Heart right ventricle (tissue), 16 donors: ENCODE measurements around the gene PKP1. TPM values are rescaled to one million over a fixed set of nuclear protein-coding genes. Genes with fewer than 3 reads are reported as not detected.

Experiments used
- ATAC-seq, 8 donors: fragments of 200-7000 bp; cut with Tn5 transposase; one replicate each; pipeline ENCODE4 v1.9.1; 2020; ENCODE audit warnings: mild to moderate bottlenecking in 8 of 8, moderate library complexity in 8 of 8, moderate number of reproducible peaks in 1 of 8
- DNase-seq, 2 donors: peaks; one replicate each; pipeline ENCODE4 v3.0.0-alpha.2; 2020
- H3K27ac ChIP-seq, 10 donors: fragments of 200-600 bp; sonication (generic) in 2 of 10; one replicate each; pipeline versions ENCODE4 v1.5.0 to v1.8.0; 2020 to 2022; ENCODE audit warnings: mild to moderate bottlenecking in 3 of 10
- H3K27me3 ChIP-seq, 7 donors: fragments of 200-600 bp; one replicate each; pipeline ENCODE4 v1.8.0; 2021 to 2022; ENCODE audit warnings: mild to moderate bottlenecking in 2 of 7
- H3K36me3 ChIP-seq, 9 donors: fragments of 200-600 bp; sonication (generic) in 1 of 9; one replicate each; pipeline versions ENCODE4 v1.5.0 to v1.8.0; 2020 to 2022; ENCODE audit warnings: mild to moderate bottlenecking in 2 of 9
- H3K4me1 ChIP-seq, 9 donors: fragments of 200-600 bp; sonication (generic) in 1 of 9; one replicate each; pipeline versions ENCODE4 v1.5.0 to v1.8.0; 2020 to 2022; ENCODE audit warnings: mild to moderate bottlenecking in 4 of 9
- H3K4me3 ChIP-seq, 10 donors: fragments of 200-600 bp; sonication (generic) in 2 of 10; one replicate each; pipeline versions ENCODE4 v1.5.0 to v1.8.0; 2020 to 2022; ENCODE audit warnings: mild to moderate bottlenecking in 7 of 10, moderate library complexity in 2 of 10
- H3K9me3 ChIP-seq, 11 donors: fragments of 200-600 bp in 10 of 11; sonication (generic) in 2 of 11; one replicate each; pipeline versions ENCODE4 v1.5.0 to v1.8.0; 2013 to 2022; ENCODE audit warnings: mild to moderate bottlenecking in 2 of 11, control low read depth in 1 of 11, moderate library complexity in 1 of 11
- CTCF ChIP-seq, 9 donors: fragments of 200-600 bp; sonication (generic) in 2 of 9; IDR thresholded peaks; one replicate each; pipeline versions ENCODE4 v1.5.0 to v1.8.0; 2021 to 2022; ENCODE audit warnings: antibody characterized with exemption in 9 of 9, mild to moderate bottlenecking in 5 of 9, moderate library complexity in 1 of 9
- WGBS, 2 donors: extraction: QIAGEN DNeasy Blood & Tissue Kit; methylation state at CpG; one replicate each; pipeline ENCODE4 v1.1.7; 2013; ENCODE audit warnings: inconsistent platforms in 1 of 2; 5-methylcytosine and 5-hydroxymethylcytosine counted together
- intact Hi-C, 10 donors: fragments of 100-400 bp; cut with DNase I; formaldehyde crosslinking; loops; one replicate each; pipeline versions ENCODE4 v1.11.1 to v1.14.2; 2022
- polyA plus RNA-seq, 2 donors: library from polyadenylated mRNA; stranded (reverse); fragments of 200-250 nt; gene quantifications; one replicate each; pipeline ENCODE4 v1.2.3, GENCODE V29; 2013
- total RNA-seq, 10 donors: library from RNA; stranded (reverse); fragmentation: NEBNext Ultra II Directional in 3 of 10; extraction: Animal tissue kit (Norgen Biotek cat#: 25700) in 3 of 10; gene quantifications; one replicate each; pipeline versions ENCODE4 v1.2.1 to v1.2.4, GENCODE V29; 2021 to 2023
- donor health status: Arrhythmogenic right ventricular cardiomyopathy.
- donor health status: ischemic (EF 13 %, LVEDD 7.1; RV severe dilation, severe dysfunction).
- donor health status: healthy with polysubstance abuse.
- donor health status: DM: no; HTN: yes; CAD: no.
- donor health status: DM: no; HTN: no; CAD: no.
- donor health status: ischemic (EF 25% LVEDD 6.9; RV normal size, moderate dysfunction).
- donor health status: ischemic (EF 25% LVEDD 5.7; RV mildly dilated, moderate dysfunction).
- donor health status: healthy.
- donor health status: DM: yes; HTN: yes; CAD: no.
- donor health status: Ischemic cardiomyopathy.
- donor health status: ischemic (EF 35%, LVEDD 5.7; RV mildly dilated, moderate dysfunction).
- donor health status: nonischemic (EF 11% LVEDD 7.7; RV severe dilation, severe dysfunction).
- donor health status: DM: yes; HTN: yes; CAD: no.
- donor health status: PGD.
- donor health status: ischemic (EF 29% LVEDD 5.4; RV normal size, mild dysfunction).
- donor health status: nonischemic (EF 23%, LVEDD 6.1; RV moderate dilation, normal function).

Gene PKP1
- total and polyA plus RNA-seq, 12 donors, result 0.05 to 1.2 (median 0.33) TPM

DNA sequence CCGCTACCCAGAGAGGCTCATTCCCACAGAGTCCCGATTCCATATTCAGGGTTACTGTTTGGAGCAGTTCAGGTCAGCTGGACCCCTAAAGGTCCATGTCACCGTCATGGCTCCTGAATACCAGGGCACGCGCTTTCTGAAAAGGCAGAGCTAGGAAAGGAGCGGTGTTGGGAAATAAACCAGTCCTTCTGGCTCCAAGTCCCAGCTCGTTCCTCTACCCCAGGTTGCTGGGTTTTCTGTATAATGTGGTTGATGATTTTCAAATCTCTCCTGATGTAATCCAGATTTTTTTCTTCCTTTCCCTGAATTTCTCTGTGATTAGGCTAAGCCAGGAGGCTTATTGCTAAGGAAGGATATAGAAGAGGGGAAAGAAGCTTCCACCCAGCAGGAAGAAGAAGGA, 14.0 kb upstream of the PKP1 start:
- Histone ChIP-seq H3K27me3 (peaks cover 0 to 9% (median 0%) of the 10 kb centered on the region in 7 donors), H3K9me3 (no peaks in the 10 kb centered on the region), H3K4me3 (no peak overlapping the region), H3K27ac (no peak overlapping the region), H3K4me1 (peaks cover 0 to 5% (median 0%) of the 10 kb centered on the region in 9 donors), H3K36me3 (no peaks in the 10 kb centered on the region)
- ATAC-seq, result no peak
- WGBS, 2 donors, result 92 to 94% methylated on average over 7 of the region's 7 CpGs
- no peak for DNase-seq
- TF ChIP-seq CTCF (IDR thresholded peaks at IDR 0.05), result no peak
- intact Hi-C loops, result no loop called here

DNA sequence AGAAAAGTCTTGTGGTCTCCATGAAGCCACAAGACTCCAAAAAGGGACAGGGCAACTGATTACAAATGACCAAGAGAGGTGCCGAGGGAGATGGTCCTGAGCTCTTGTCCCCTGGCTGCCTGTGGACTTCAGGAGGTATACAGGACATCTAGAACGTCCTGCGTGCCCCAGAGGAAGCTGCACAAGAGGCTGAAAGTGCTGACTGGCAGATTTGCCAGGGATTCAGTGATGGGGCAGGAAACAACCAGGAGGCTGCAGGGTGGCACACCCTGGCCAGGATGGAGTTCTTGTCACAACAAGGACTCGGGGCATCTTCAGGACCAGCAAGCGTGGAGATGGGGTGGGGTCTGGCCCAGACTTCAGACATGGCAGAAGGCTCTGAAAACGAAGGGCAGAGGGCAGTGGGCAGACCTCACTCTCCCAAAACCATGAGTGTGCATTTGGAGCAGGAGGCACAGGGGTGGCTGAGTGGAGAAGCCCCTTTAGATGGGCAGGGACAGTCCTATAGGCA, 13.4 kb upstream of the PKP1 start:
- WGBS, 2 donors, result 91% methylated on average over 6 of the region's 6 CpGs
- intact Hi-C loops, result no loop called here

GRCh38 chr1:201270616-201271390, 12.5 kb upstream of the PKP1 start:
- 79 to 82% methylated on average over 6 of the region's 6 CpGs for WGBS, 2 donors
- Histone ChIP-seq H3K4me3 (no peak overlapping the region), H3K27ac (no peak overlapping the region), H3K4me1 (peaks cover 0 to 5% (median 3%) of the 10 kb centered on the region in 9 donors), H3K36me3 (no peaks in the 10 kb centered on the region), H3K27me3 (peaks cover 0 to 9% (median 0%) of the 10 kb centered on the region in 7 donors), H3K9me3 (no peaks in the 10 kb centered on the region)
- ATAC-seq (no peak), DNase-seq (no peak)
- intact Hi-C loops, result no loop called here
- no peak for TF ChIP-seq CTCF (IDR thresholded peaks at IDR 0.05)

More for the DNA sequence above, 13.4 kb upstream of the PKP1 start:
- TF ChIP-seq CTCF (IDR thresholded peaks at IDR 0.05), result no peak
- Histone ChIP-seq H3K4me1 (peaks cover 0 to 5% (median 0%) of the 10 kb centered on the region in 9 donors), H3K36me3 (no peaks in the 10 kb centered on the region), H3K9me3 (no peaks in the 10 kb centered on the region), H3K27me3 (peaks cover 0 to 9% (median 0%) of the 10 kb centered on the region in 7 donors), H3K27ac (no peak overlapping the region), H3K4me3 (no peak overlapping the region)
- no peak for ATAC-seq
- DNase-seq, result no peak

DNA sequence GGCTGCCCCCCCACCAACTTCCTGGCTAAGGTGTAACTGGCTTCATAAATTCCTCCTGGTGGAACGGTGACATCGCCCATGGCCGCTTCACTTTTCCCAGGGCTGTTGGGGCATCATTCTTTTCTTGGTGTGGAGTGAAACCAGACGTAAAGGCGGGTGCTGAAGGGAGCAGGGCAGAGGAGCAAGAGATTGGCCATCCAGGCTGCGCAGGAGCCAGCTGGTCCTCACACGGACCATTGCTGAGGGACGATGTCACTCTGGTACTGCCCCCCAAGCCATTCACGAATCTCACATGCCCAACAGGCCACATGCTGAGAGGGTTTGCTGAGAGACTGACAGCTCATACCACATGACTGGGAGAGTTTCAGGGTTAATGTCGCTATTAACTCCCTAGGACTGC, 10.5 kb upstream of the PKP1 start:
- ATAC-seq (no peak), DNase-seq (no peak)
- 83 to 87% methylated on average over 10 of the region's 10 CpGs for WGBS, 2 donors
- H3K27me3 ChIP-seq, result peaks cover 0 to 9% (median 0%) of the 10 kb centered on the region in 7 donors
- H3K9me3 ChIP-seq, result no peaks in the 10 kb centered on the region
- TF ChIP-seq CTCF (IDR thresholded peaks at IDR 0.05), result no peak
- intact Hi-C loops, result no loop called here
- no peak overlapping the region for H3K27ac ChIP-seq
- peaks cover 0 to 8% (median 0%) of the 10 kb centered on the region in 9 donors for H3K4me1 ChIP-seq
- no peaks in the 10 kb centered on the region for H3K36me3 ChIP-seq
- no peak overlapping the region for H3K4me3 ChIP-seq
